ENCODE data around the gene FZD1. TPM values are rescaled to one million over a fixed set of nuclear protein-coding genes. Genes with fewer than 3 reads are reported as not detected.

FZD1 gene
- 5.3 TPM for total RNA-seq
- long read RNA-seq, full-length matches to known transcripts: 2 of 2 reads
- long read RNA-seq, partial matches to known transcripts: 0 of 2 reads
- long read RNA-seq, other reads (novel, unspliced or antisense): 0 of 2 reads

DNA sequence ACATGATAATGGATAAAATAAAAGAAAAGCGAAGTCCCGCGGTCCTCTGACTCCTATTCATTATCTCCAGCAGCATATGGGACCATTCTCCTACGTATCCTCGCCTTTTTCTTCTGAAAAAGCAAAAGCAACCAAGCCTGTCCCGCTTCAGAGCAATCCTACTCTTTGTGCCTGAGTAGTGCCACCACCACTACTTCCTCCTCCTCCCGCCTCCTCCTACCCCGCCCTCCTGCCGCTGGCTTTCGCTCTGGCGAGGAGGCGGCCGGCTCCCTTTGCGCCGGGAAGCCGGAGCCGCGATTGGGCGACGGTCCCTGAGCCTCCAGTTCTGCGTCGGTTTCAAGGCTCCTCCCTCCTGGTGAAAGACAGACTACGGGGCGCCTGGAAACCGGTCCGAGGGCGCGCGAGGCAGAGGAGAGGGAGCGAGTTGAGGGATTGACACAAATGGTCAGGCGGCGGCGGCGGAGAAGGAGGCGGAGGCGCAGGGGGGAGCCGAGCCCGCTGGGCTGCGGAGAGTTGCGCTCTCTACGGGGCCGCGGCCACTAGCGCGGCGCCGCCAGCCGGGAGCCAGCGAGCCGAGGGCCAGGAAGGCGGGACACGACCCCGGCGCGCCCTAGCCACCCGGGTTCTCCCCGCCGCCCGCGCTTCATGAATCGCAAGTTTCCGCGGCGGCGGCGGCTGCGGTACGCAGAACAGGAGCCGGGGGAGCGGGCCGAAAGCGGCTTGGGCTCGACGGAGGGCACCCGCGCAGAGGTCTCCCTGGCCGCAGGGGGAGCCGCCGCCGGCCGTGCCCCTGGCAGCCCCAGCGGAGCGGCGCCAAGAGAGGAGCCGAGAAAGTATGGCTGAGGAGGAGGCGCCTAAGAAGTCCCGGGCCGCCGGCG, at the start of gene FZD1:
TSS of gene FZD1 (plus strand) at position 388 of the 878 bp plus-strand sequence. CDS start at position 836, 448 bp downstream.
- peak; percentile 97 for DNase-seq (ENCODE audit: low spot score)

DNA sequence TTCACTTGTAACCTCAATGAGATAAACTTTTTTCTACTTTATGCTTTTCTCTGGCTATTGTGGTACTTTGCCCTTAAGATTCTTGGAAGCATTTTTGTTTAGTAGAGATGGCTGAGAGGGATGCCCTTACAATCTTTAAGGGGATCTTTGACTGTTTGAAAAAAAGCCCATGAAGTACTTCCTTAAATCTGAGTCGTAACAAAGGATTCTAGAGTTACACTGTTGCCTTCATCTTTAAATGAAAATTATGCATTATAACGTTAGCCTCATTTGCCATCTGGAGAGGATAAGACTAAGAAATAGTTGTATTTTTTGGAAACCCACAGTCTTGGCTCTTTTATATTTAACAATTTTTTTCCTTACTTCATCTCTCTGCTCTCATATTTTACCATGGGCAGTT, 37.8 kb upstream of the FZD1 start:
- DNase-seq (ENCODE audit: low spot score): no peak

DNA sequence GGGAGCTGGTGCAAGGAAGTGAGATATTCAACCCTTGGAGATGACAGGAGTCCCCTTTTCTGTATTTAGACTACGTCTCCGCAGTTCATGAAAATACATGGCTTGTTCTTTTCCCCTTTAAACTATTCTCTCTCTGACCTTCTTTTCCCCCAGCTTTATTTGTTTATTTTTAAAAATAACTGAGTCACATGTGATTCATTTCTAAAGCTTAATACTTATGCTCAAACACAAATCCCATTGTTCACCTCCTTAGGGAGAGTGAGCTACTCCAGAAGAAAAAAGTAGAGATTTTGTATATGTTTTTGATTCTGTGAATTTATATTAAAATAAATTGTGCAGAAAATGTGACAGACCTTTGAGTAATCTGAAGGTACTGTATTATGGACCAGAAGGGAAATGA, 35.9 kb upstream of the FZD1 start:
- DNase-seq (ENCODE audit: low spot score): no peak

- DNase-seq (ENCODE audit: low spot score): no peak
These were observed 35.2 kb upstream of the FZD1 start for GRCh38 chr7:91228927-91229558.

- no peak for DNase-seq (ENCODE audit: low spot score)
These were observed 34.1 kb upstream of the FZD1 start for GRCh38 chr7:91230100-91230499.

DNA sequence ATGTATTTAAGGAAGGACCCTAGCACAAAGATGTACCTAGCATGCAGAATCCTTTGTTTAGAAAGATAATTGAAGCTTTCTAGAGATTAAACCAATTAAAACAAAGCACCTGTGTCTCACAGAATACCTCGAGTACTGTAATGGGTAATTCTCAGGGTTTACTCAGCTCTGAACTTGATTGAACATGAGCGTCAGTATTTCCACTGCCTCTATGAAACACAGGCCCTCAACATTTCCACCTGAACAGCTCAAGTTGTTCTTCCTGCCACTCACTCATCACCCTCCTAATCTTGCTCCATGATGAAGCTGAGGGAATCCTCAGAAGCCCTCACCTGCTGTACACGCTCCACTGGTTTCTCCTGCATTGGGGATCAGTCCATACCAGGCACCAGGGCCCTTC, 33.7 kb upstream of the FZD1 start:
- no peak for DNase-seq (ENCODE audit: low spot score)

- no peak for DNase-seq (ENCODE audit: low spot score)
These were observed 31.0 kb upstream of the FZD1 start for GRCh38 chr7:91233212-91233611.

DNA sequence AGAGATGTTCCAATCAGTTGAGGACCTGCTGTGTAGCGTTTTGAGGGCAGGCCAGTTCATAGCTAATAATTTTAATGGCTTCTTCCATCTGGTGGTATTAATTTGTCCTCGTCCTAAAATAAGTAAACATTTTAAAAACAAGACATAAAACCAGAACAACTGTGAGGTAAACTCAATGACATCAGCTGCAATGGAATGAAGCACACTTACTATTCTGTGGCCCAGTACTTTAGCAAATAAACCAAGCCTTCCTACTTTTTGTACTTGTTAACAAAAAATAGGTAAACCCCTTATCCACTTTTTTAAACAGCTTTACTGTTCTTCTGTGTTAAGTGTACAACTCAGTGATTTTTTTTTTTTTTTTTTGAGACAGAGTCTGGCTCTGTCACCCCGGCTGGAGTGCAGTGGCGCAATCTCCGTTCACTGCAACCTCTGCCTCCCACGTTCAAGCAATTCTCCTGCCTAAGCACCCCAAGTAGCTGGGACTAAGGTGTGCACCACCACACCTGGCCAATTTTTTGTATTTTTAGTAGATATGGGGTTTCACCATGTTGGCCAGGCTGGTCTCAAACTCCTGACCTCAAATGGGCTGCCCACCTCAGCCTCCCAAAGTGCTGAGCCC, 28.9 kb upstream of the FZD1 start:
- DNase-seq (ENCODE audit: low spot score): no peak

DNA sequence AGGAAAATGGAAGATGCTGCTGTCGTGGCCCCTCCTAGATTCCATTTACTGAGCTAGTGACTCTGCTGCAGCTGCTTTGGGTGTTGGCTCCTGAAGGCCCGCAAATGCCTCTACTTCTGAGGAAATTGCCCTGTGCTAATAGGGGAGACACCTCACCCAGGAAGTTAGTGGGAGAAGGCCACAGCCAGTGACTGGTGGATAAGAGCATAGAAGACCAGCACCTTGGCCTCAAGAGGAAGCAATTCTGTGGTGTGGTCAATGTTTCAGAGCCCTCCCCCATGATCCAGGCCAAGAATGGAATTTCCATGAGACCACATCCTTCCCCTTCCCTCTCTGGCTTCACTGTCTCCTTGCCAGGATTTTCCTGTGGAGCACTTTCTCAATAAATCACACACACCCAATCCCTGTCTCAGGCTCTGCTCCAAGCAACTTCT, 25.0 kb upstream of the FZD1 start:
- no peak for DNase-seq (ENCODE audit: low spot score)

DNA sequence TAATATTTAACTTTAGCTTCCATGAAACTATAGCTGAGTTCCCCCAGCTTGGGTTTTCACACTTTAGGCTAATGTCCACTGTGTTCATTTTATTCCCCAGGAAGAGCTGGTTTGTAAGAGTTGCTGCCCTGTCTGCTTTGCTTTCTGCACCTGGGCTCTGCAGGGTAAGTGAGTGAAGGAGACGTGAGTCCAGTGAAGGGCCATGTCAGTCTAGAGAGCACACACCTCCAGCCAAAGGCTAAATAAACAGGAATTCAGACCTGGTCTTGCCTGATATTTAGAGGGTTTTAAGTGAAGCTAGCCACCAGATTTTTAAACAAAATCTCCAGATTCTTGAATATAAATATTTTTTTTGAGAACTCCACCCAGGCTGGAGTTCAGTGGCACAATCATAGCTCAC, 24.5 kb upstream of the FZD1 start:
- no peak for DNase-seq (ENCODE audit: low spot score)

DNA sequence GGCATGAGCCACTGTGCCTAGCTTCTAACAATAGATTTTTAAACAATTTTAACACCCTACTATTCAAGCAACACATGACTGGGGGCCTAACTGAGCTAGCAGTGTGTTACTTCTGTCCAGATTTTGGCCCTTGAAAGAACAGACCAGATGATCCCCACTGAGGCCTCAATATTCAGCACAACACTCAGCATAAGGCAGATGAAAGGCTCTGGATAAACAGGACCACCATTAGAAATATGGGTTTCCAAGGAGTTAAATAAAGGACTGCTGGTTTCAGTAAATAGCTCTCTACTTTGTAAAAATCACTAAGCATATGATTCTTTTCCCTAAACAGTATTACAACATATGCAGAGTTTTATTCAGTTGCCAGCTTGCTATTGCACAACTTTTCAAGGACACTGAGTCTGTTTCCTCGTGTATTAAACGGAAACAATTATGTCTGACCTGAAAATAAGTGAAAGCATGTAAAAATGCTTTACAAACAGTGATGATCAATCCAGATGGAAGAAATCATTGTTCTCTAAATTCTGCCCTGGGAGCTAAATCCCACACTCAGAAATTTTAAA, 23.8 kb upstream of the FZD1 start:
- DNase-seq (ENCODE audit: low spot score): no peak

DNA sequence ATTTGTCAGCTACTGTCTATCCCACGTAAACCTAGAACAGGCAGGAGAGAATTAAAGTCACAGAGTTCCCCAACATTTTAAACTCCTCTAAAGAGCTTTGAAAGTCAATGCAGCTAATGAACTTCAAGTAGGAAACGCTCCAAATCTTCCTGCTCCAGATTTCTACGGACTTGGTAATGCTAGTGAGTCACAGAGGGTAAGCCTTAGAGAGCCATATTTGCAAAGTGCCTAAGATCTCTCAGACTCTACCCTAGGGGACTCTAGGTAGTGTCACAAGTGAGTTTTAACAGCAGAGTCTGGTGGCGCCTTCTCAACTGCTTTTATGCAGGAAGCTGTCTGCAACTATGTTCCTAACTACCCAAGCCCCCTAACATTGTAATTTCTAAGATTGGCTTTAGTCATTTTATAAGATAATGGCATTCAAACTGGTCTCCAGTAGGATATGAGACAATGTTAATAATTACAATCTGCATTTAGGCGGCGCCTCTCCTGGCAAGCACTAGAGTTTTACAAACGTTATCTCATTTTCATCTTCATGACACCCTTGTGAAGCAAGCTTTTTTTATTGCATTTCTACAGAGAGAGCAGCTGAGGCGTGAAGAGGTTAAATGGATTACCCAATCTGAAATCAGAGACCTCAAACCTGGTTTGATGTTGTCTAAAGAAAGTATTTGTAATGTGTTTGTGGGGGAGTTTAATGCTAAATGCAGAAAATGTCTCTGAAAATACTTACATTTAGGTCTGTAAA, 22.0 kb upstream of the FZD1 start:
- no peak for DNase-seq (ENCODE audit: low spot score)

GRCh38 chr7:91243591-91244301, 20.5 kb upstream of the FZD1 start:
- no peak for DNase-seq (ENCODE audit: low spot score)

- no peak for DNase-seq (ENCODE audit: low spot score)
These were observed 16.7 kb upstream of the FZD1 start for GRCh38 chr7:91247500-91247899.

- DNase-seq (ENCODE audit: low spot score): no peak
These were observed 15.2 kb upstream of the FZD1 start for GRCh38 chr7:91248996-91249395.

GRCh38 chr7:91249506-91250233, 14.6 kb upstream of the FZD1 start:
- DNase-seq (ENCODE audit: low spot score): no peak

DNA sequence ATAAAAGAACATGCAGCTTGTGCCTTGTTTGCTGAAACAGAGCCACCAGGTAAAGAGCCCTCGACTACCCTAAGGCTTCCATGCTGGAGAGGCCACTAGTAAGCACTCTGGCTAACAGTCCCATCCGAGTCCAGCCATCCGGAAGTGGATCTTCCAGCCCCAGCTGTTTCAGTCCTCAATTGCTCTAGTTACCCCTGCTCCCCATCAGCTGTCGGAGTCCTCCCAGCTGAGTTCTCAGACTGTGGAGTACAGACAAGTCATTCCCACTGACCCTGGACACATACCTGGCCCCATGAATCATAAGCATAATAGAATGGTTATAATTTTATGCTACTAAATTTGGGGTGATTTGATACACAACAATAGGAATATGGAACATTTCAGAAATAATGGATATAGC, 13.5 kb upstream of the FZD1 start:
- no peak for DNase-seq (ENCODE audit: low spot score)

DNA sequence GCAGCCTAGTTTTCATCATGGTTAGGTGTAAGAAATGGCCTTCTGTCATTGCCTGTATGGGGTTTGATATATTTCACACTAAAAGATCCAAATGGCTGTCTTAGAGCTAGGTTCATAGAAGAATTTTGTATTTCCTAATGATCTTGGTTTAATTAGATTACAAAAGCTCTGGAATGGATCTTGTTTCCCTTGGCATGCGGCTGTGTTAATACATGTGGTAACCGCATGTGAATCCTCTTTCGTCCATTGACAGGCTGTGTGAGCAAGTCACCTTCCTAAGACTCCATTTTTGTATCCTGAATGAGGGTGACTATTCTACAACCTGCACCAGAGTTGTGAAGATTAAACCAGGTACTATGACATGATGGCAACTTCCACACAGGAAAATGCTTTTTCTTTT, 12.4 kb upstream of the FZD1 start:
- DNase-seq (ENCODE audit: low spot score): no peak

- no peak for DNase-seq (ENCODE audit: low spot score)
These were observed 718 bp upstream of the FZD1 start for GRCh38 chr7:91263384-91264045.
